Raji (cell line): ENCODE measurements around the gene FZD4.

ENCODE experiments used
- POLR2A ChIP-seq: IDR thresholded peaks from 2 replicates; pipeline ENCODE4 v1.6.1; 2011; ENCODE audit warnings: low read depth, low read length, control low read depth; ENCODE audit not compliant: insufficient read depth

FZD4 gene

DNA sequence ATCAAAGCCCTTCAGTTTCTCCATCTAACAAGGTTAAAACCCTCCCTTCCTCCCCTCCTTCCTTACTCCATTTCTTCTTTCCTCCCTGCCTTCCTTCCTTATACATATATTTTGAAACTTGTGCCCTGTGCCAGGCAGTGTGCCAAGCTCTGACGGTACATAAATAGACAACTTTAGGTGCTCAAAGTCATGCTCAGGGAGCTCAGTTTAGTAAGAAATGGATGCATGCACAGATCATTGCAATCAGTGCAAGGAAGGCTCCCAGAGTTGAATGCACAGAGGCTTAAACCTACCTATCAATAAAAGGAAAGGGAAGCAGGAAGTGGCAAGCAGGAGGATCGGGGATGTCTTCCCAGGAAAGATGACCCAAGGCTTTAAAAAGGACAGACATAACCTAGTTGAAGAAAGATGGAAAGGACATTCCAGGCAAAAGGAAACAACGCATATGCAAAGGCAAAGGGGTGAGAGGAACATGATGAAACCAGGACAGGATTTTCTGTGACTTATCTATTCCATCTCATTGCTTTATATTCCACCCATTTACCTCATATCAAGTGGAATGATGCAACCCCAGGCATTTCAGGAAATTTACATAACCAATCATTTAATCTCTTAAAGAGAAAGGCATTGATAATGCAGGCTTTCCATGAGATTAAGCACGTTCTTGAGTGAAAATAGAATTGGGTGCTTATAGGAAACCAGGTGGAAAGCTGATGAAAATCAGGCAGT lies 13.2 kb downstream of the FZD4 start:
- no peak for TF ChIP-seq POLR2A

DNA sequence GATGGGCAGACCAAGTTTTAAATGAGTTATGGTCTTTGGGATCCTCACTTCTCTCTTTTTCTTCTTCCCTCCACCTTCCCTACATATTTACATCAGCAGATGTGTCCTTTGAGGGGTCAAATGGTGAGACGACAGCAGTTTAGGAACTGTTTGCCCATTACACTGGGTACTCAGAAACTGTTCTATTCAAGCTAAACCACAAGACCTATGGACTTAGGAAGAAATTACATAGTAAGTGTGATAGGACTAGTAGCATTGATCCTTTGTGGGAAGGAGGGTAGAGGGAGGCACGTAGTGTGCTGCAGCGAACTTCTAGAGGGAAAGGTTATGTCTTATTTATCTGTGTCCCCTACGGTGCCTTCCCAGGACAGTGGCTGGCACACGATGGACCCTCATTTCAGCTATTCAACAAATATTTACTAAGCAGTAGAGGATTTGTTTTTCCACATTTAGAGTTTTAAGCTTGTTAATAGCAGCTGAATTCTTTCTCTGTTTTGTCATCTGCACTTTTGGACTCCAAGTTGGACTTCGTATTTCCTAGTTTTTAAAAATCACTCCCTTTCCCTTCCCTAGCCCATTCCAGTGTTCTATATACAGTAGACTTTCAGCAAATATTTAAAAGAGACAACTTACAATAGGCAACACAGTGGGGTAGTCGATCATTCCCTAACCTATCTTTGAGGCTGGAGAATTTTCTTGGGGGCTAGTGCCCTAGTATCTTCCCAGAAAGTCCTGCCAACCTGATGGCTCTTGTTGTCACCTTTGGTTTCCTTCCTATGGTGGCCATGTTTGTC lies 13.9 kb downstream of the FZD4 start:
- no peak for TF ChIP-seq POLR2A

DNA sequence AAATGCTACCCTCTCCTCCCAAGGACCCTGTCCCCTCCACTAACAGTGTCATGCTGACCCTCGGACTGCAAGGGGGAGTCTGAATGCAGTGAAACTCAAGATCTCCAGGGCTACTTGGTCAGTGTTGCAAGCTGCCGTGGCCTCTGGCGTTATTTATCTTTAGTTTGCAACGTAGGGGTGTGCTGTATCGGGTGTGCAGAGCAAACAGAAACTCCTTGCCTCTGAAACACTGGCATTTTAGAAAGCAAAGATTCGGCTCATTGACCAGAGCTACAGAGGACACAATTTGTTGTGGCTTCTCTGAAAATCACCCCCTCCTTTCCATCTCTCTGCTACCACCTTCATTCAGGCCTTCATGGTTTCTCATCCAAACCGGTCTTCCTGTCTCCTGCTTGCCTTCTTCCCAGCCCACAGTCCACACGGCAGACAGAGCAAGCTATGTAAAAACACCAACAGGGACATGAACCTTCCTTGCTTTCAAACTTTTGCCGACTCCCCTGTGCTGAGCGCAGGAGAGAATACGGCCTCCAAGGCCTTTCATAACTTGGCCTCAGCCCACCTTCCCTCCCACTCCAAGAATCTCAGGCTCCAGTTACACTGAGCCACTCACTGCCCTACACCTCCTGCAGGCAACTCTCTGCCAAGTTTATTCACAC lies 14.9 kb downstream of the FZD4 start:
- TF ChIP-seq POLR2A: no peak

DNA sequence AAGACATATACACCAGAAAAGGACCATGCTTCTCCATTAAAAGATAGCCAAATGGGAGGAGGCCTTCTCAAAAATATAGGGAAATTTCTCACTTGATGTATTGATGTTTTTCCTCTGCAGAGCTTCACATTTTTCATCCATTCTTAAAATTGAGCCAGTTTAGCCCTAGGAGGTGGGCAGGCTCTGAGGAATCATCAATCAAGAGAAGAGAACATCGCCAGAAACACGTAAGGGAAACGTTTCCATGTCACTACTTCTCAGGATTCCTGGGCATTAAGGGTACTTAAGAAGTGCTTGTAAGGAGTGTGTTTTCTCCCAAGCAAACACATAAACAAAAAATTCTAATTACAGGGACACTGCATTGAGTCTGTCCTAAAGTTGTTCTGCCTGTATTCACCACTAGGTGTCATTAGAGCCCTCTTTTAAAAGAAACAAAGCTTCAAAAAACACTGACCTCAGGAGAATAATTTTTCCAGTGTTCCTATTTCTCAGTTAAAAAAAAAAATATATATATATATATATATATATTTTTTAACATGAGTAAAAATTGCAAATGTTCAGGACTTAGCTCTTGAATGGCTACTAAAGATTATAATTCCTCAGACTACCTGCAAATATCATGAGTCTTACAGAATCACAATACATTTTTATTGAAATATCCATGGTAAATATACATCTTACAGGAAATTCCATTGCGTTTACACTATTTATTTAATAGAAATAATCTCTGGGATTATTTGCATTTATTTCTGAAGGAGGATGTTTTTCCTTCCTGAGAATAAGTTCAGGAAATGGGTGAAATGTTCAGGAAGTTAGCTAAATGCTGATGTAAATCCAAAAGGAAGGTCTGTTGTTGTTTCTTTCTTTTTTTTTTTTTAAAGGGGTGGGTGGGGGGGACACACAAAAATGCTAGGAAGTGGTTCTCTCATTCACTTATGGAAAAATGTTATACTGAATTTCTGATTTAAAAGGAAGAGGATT lies 16.0 kb downstream of the FZD4 start:
- TF ChIP-seq POLR2A: no peak

DNA sequence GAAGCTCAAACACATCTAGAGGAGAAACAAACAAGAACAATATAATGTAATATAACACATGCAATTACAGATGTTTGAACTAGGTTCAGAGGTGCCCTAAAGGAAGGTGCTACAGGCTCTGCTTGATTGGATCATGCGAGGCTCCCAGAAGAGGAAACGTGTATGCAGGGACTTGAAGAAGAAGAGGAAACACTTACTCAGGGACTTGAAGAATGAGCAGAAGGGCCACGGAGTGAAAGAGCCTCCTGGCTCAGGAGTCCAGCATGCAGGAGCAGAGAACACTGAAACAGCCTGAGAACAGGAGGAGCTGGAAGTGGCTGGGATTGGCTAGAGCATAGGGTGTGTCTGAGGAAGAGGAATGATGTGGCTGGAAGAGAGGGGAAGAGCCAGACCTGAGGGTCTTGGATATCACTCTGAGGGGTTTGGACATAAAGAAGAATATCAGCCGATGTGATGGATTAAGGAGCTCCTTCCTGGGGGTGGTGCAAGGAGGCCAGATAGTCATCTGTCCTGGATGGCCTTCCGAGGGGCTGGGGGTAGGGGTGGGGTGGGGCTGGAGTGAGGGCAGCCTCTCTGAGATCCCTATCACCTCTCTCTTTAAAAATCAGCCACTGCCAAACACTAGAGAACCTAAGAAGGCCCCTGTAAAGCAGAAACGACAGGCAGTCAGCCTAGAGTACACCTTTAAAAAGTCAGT lies 16.8 kb downstream of the FZD4 start:
- no peak for TF ChIP-seq POLR2A

DNA sequence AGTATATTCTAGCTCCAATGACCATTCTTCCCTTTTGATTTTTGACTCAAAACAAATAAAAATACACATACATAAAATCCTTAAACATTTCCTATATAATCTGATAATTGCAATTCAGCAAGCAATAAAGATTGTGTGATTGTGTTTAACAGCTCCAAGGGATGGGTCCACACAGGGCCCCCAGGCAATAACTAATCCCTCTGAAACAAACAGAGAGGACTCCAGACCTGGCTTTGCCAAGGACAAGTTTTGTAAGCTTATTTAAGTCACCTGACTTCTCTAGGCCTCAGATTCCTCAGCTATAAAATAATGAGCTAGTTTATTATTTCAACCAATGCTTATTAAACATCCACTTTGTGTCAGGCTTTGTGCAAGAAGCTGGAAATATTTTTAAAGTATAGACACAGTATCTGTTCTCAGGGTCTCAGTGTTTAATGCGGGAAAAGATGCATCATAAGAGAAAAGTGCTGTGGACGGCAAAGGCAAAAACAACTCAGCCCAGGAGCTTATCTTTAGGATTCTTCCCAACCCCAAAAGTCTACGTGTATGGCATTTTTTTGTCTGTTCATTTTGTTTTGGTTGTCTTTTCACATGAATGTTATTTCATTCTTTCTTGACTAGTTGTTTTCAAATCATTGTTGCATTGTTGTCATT lies 20.1 kb downstream of the FZD4 start:
- no peak for TF ChIP-seq POLR2A

DNA sequence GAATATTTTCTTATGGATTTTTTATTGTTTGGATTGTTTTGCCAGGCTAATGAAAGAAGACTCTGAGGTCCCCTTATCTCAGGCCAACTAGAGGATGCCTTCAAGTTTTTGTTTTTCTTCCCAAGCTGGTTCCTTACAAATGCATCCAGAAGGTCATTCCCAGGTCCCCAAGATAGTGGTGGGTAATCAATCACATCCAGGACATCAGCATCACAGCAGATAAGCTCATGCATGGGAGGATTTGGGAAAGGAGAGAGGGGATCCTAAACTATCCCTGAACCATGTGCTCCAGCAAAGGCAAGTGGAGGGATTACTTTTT lies 20.7 kb downstream of the FZD4 start:
- TF ChIP-seq POLR2A: no peak

DNA sequence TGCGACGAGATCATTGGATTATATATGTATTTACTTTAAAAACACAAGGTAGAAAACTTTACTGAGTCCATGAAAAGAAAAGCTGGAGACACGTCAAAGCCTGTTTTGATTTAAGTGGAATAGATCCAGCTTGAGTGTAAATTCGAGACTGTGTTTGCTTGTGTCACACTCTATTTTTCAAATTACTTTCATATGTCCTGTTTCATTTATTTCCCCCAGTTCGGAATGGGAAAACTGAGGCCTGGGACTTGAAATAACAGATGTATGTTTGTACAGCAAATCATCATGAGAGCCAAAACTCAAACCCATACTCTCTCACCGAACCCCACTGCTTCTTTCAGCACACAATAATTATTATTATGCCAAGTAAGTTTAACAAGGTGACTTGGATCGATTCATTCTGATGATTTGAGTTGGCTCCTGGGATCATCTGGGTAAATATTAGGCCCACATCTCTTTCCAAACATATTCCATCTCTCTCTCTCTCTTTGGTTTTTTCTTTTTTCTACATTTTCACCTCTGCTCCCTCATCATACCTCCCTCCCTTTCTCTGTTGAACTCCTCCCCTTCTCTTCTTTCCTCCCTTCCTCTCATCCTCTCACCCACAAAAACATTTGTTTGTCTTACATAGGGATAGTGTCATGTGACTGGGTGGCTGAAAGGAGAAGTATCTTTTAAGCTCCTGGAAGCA lies 21.2 kb downstream of the FZD4 start:
- TF ChIP-seq POLR2A: no peak

DNA sequence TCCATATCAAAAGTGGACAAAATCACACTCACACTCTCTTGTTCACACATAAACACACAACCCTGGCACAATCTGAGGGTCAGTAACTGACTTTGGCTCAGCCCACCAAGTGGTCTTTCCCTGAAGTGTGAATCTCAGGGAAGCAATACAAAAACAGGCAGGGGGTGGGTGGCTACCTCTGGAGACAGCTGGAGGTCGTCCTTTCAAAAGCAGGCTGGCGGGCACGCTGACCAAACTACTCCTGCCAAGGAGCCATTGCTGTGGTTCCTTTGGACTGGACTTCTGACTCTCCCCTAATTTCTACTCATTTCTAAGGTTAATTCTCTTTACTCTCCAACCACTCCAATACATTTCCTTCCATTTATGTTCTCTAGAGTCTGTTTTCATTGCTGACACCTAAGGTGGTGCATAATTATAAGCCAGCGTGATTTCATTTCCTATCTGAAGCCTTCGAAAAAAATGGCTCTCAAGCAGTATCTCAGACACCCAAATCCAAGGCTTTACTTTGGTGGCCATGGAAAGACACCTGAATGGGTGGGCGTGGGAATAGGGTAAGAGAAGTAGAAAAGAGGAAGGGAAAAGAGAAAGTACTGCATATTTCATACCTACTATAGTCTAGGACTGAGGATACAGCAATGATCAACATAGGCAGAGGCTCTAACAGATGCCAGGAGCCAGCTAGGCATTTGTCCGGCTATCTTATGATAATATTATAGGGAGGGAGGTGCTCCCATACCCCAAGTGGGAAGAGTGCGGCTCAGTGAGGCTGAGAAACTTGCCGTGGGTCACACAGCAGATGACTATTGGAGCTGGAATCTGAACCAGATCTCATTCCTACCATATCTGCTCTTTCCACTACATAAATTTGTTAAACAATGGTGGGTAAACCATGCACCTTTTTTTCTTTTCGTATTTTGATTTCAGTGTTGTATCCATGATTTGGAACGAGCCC lies 22.0 kb downstream of the FZD4 start:
- TF ChIP-seq POLR2A: no peak

DNA sequence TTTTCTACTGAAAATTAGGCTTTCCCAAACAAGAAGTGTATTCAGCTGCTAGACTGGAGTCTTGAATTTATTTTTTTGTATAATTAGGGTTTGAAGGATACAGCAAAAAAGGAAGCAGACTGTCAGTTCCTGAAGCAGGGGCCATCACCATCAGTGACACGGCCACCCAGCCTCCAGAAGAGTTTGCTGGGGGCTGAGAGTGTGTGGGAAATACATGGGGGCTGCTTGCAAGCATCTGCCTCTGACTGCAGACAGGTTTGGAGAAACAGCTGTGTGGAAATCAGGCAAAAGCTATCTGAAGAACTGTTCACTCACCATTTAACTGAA lies 23.0 kb downstream of the FZD4 start:
- TF ChIP-seq POLR2A: no peak

DNA sequence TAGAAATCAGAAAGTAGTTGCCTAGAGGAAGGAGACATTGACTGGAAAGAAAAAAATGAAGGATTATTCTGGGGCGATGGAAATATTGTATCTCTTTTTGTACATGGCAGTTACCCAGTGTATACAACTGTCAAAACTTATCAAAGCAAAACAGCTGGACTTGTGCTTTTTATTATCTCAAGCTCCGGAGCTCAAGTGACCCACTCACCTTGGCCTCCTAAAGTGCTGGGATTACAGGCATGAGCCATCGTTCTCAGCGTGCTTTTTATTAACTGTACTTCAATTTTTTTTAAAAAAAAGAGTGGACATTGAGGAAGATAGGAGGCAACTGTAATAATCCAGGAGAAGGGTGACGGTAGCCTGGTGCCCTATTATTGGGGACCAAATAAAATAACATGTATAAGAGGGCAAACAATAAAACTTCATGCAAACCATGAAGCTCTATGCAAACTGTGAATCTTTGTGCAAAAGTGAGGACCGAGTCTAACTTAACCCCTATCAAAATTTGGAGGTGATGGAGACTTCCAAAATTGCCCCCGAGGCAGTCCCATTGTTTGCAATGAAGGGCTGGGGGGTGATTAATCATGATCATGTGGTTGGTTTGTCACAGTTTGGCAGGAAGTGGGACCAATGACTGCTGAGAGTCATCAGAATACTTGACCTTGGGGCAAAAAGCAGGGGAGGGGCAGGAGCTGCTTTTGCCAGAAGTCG lies 23.5 kb downstream of the FZD4 start:
- no peak for TF ChIP-seq POLR2A

DNA sequence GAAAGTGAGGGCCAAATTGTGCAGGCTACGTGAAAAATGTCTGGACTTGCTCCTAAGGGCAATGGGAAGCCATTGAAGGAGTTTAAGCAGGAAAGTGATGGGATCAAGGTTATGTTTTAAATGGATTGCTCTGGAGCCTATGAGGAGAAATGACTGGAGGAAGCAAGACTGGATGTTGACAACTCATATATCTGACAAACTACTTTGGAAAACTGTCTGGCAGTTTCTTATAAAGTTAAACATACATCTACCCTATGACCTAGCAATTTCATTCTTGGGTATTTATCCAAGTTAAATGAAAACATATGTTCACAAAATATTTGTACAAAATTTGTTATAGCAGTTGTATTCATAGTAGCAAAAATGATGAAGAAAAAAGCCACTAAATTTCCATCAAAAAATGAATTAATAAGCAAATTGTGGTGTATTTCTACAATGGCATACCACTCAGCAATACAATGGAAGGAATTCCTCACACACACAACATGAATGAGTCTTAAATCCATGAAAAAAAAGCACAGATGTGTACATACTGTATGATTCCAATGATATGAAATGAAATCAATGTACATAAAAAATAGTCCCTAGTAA lies 24.1 kb downstream of the FZD4 start:
- TF ChIP-seq POLR2A: no peak

DNA sequence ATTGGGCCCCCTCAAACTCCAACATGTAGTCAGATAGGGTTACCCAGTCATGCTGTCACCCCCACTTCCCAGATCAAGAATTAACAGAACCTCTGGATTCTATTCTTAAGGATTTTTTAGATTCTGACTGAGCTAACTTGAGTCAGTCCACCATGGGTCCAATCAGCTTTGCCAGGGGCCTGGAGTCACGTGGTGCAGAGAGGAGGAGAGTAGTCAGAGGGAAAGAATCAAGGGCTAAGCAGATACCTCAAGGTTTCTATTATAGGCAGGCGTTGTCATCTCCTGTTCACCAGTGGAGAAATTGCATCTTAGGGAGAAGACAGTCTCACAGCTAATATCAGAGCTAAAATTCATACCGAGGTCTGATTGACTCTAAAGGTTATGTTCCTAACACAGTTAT lies 28.2 kb downstream of the FZD4 start:
- no peak for TF ChIP-seq POLR2A
